ENCODE results near the gene GPT2.

DNA sequence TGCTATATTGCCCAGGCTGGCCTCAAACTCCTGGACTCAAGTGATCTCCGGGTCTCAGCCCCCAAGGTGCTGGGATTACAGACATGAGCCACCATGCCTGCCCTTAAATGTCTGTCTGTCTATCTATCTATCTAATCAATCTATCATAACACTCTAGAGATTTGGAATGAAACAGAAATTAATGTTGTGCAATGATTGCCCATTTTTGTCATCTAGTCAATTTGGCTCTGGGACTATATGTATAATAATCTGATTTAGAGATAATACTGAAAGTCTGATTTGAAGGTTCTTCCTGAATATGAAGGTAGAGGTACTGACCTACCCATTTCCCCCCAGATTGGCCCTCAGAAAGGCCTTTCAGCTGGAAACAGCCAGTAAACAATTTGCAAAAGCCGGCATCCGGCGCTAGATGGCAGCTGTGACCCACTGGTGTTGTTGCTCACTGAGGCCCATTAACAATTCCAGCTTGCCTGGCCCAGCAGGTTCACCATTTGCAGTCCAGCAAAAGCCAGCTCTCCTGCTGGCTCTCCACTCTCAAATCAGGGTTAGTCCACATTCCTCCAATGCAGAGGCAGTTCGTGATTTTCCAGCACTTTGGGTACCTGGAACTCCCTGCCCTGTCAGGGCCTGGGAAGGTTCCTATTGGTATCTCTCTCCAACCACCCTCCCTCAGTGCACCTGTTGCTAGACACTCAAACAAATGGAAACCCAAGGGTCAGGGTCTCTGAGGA lies 30.3 kb upstream of the GPT2 start:
- TF ChIP-seq, protein P1, sequence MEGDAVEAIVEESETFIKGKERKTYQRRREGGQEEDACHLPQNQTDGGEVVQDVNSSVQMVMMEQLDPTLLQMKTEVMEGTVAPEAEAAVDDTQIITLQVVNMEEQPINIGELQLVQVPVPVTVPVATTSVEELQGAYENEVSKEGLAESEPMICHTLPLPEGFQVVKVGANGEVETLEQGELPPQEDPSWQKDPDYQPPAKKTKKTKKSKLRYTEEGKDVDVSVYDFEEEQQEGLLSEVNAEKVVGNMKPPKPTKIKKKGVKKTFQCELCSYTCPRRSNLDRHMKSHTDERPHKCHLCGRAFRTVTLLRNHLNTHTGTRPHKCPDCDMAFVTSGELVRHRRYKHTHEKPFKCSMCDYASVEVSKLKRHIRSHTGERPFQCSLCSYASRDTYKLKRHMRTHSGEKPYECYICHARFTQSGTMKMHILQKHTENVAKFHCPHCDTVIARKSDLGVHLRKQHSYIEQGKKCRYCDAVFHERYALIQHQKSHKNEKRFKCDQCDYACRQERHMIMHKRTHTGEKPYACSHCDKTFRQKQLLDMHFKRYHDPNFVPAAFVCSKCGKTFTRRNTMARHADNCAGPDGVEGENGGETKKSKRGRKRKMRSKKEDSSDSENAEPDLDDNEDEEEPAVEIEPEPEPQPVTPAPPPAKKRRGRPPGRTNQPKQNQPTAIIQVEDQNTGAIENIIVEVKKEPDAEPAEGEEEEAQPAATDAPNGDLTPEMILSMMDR (IDR thresholded peaks at IDR 0.05): peak; percentile 77 to 84 (median 83)
- no peak for TF ChIP-seq POLR2A (IDR thresholded peaks at IDR 0.05)

All from right lobe of liver (tissue), 4 donors.